CD4-positive, alpha-beta T cell treated with Interleukin-17A for 4 hours (primary cell): Measurements from ENCODE around the gene LGALS1.
A peak's percentile ranks its signal among the peaks of the same experiment; 100 is the strongest.

ENCODE experiments used
- DNase-seq: peaks from one replicate; pipeline ENCODE4 v3.0.0-alpha.2; 2020; ENCODE audit warnings: mixed read lengths

Gene LGALS1

GRCh38 chr22:37674951-37675929 lies at the start of gene LGALS1:
LGALS1 (plus strand) TSS chr22:37675636; CDS start chr22:37675703, 67 bp downstream.
- DNase-seq, result peak; percentile 78

GRCh38 chr22:37625737-37626136 lies 49.7 kb upstream of the LGALS1 start:
- no peak for DNase-seq

- DNase-seq, result no peak
These were observed 49.3 kb upstream of the LGALS1 start for GRCh38 chr22:37626144-37626543.

GRCh38 chr22:37626556-37627075 lies 48.8 kb upstream of the LGALS1 start:
- no peak for DNase-seq

- DNase-seq, result peak; percentile 32
These were observed 48.3 kb upstream of the LGALS1 start for GRCh38 chr22:37627121-37627520.

- DNase-seq, result peak; percentile 78
These were observed 47.9 kb upstream of the LGALS1 start for GRCh38 chr22:37627545-37627944.

GRCh38 chr22:37628830-37629229 lies 46.6 kb upstream of the LGALS1 start:
- DNase-seq, result no peak

- DNase-seq, result no peak
These were observed 45.5 kb upstream of the LGALS1 start for GRCh38 chr22:37629928-37630327.

- DNase-seq, result no peak
These were observed 44.5 kb upstream of the LGALS1 start for GRCh38 chr22:37630839-37631435.

GRCh38 chr22:37631448-37632173 lies 43.8 kb upstream of the LGALS1 start:
- no peak for DNase-seq

- no peak for DNase-seq
These were observed 43.0 kb upstream of the LGALS1 start for GRCh38 chr22:37632174-37633088.

GRCh38 chr22:37633089-37633624 lies 42.3 kb upstream of the LGALS1 start:
- DNase-seq, result peak; percentile 28

- DNase-seq, result peak; percentile 71
These were observed 41.6 kb upstream of the LGALS1 start for GRCh38 chr22:37633625-37634416.

- peak; percentile 42 for DNase-seq
These were observed 41.0 kb upstream of the LGALS1 start for GRCh38 chr22:37634417-37634924.

- DNase-seq, result no peak
These were observed 40.3 kb upstream of the LGALS1 start for GRCh38 chr22:37635157-37635556.

GRCh38 chr22:37636186-37636948 lies 39.1 kb upstream of the LGALS1 start:
- peak; percentile 43 for DNase-seq

GRCh38 chr22:37636949-37637273 lies 38.5 kb upstream of the LGALS1 start:
- DNase-seq, result no peak

- DNase-seq, result peak; percentile 57
These were observed 36.9 kb upstream of the LGALS1 start for GRCh38 chr22:37638391-37639069.

GRCh38 chr22:37639070-37639760 lies 36.2 kb upstream of the LGALS1 start, which contains the start of gene SH3BP1:
SH3BP1 (plus strand) TSS chr22:37639669; CDS start chr22:37639788, 119 bp downstream.
- DNase-seq, result peak; percentile 71
